Uterus (tissue), 4 donors: ENCODE data around the gene SSH2. TPM values are rescaled to one million over a fixed set of nuclear protein-coding genes. Genes with fewer than 3 reads are reported as not detected.

ENCODE experiments used
- DNase-seq, 2 donors: peaks; one replicate each; pipeline ENCODE4 v3.0.0-alpha.2; 2019 to 2020
- H3K27ac ChIP-seq, 2 donors: fragments of 200-600 bp; sonication (generic); 1 replicate in 1 of 2; 2 replicates in 1 of 2; pipeline ENCODE4 v1.5.1; 2016 to 2018
- H3K27me3 ChIP-seq, 2 donors: fragments of 200-600 bp; sonication (generic); one replicate each; pipeline ENCODE4 v1.5.1; 2018 to 2019; ENCODE audit warnings: control low read depth in 1 of 2
- H3K36me3 ChIP-seq, 2 donors: fragments of 200-600 bp; sonication (generic); one replicate each; pipeline ENCODE4 v1.5.1; 2019; ENCODE audit warnings: control low read depth in 1 of 2
- H3K4me1 ChIP-seq, 2 donors: fragments of 200-600 bp; sonication (generic); one replicate each; pipeline ENCODE4 v1.5.1; 2018 to 2019; ENCODE audit warnings: control low read depth in 1 of 2
- H3K4me3 ChIP-seq, 2 donors: fragments of 200-600 bp; sonication (generic); 1 replicate in 1 of 2; 2 replicates in 1 of 2; pipeline ENCODE4 v1.5.1; 2018 to 2019; ENCODE audit warnings: mild to moderate bottlenecking in 1 of 2
- H3K9me3 ChIP-seq, 2 donors: fragments of 200-600 bp; sonication (generic); one replicate each; pipeline ENCODE4 v1.5.1; 2019; ENCODE audit warnings: control low read depth in 1 of 2
- POLR2A ChIP-seq, 2 donors: fragments of 450-650 bp; IDR thresholded peaks; one replicate each; pipeline ENCODE4 v1.6.1; 2016; ENCODE audit warnings: antibody characterized with exemption in 2 of 2, mild to moderate bottlenecking in 1 of 2, moderate library complexity in 1 of 2
- intact Hi-C: fragments of 100-400 bp; cut with DNase I; formaldehyde crosslinking; loops from one replicate; pipeline ENCODE4 v1.15.1; 2023; ENCODE audit warnings: low total_unique reads
- total RNA-seq, 4 donors: library from RNA; depleted of rRNA in 3 of 4; stranded (reverse); fragments of >200 nt in 3 of 4; gene quantifications; one replicate each; pipeline versions ENCODE4 v1.1.0 to v1.2.4, GENCODE V29; 2014 to 2023
- TF ChIP-seq, protein P1 (sequence below), 4 experiments: fragments of 200-600 bp in 2 of 4; fragments of 450-650 bp in 2 of 4; sonication (generic) in 2 of 4; IDR thresholded peaks; one replicate each; pipeline ENCODE4 v1.5.1; 2016 to 2019; ENCODE audit warnings: antibody characterized with exemption in 4 of 4, mild to moderate bottlenecking in 2 of 4, moderate library complexity in 1 of 4
- donor health status: DM: yes; HTN: yes; CAD: no.

Gene SSH2
- total RNA-seq, 4 donors from 2014 or later: 6.9 to 36.9 (median 11.5) TPM

DNA sequence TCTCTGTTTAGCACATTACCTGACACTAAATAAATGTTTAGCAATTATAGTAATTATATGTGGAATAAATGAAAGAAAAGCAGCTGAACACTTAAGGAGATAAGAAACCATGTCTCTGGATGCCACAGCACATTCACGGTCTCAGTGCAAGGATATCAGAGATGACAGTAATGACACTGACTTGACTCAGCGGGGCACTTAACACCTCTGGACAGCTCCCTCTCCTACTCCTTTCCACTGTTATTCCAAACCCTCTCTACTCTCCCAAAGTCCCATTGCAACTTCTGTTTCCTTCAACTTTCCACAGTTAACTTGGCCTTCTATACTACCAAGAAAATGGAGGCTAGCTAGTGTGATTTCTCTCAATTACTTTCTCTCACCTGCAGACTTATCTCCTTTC is 214.3 kb downstream of the SSH2 start:
- Histone ChIP-seq H3K36me3 (no peaks in the 10 kb centered on the region), H3K4me1 (no peaks in the 10 kb centered on the region), H3K27me3 (no peaks in the 10 kb centered on the region), H3K4me3 (no peak overlapping the region), H3K9me3 (no peaks in the 10 kb centered on the region), H3K27ac (no peak overlapping the region)
- no peak for TF ChIP-seq POLR2A (IDR thresholded peaks at IDR 0.05)
- TF ChIP-seq, protein P1, sequence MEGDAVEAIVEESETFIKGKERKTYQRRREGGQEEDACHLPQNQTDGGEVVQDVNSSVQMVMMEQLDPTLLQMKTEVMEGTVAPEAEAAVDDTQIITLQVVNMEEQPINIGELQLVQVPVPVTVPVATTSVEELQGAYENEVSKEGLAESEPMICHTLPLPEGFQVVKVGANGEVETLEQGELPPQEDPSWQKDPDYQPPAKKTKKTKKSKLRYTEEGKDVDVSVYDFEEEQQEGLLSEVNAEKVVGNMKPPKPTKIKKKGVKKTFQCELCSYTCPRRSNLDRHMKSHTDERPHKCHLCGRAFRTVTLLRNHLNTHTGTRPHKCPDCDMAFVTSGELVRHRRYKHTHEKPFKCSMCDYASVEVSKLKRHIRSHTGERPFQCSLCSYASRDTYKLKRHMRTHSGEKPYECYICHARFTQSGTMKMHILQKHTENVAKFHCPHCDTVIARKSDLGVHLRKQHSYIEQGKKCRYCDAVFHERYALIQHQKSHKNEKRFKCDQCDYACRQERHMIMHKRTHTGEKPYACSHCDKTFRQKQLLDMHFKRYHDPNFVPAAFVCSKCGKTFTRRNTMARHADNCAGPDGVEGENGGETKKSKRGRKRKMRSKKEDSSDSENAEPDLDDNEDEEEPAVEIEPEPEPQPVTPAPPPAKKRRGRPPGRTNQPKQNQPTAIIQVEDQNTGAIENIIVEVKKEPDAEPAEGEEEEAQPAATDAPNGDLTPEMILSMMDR (IDR thresholded peaks at IDR 0.05): no peak
- no peak for DNase-seq
- intact Hi-C loops: no loop called here

DNA sequence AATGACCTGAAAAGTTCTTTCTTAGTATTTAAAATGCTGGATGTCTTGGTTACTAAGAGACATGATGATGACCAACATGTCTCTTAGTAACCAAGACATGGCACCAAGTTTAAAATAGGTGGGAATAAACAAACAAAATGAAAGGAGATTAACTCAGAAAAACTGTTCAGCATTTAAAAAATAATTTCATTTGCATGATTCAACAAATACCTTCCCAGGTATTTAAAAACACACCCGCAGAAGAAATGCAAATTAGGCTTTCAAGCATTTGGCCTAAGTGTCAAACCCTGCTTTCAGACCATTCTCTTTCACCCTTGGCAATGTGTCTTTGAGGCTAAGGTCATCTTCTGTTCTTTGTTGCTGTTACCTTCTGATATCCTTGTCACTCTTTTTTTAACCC is 215.9 kb downstream of the SSH2 start:
- Histone ChIP-seq H3K4me3 (no peak overlapping the region), H3K27ac (no peak overlapping the region), H3K27me3 (no peaks in the 10 kb centered on the region), H3K9me3 (no peaks in the 10 kb centered on the region), H3K36me3 (no peaks in the 10 kb centered on the region), H3K4me1 (no peaks in the 10 kb centered on the region)
- no peak for TF ChIP-seq POLR2A (IDR thresholded peaks at IDR 0.05)
- TF ChIP-seq, protein P1 (IDR thresholded peaks at IDR 0.05): no peak
- intact Hi-C loops: no loop called here
- no peak for DNase-seq

GRCh38 chr17:29713626-29714025 is 216.4 kb downstream of the SSH2 start:
- intact Hi-C loops: no loop called here
- H3K4me1 ChIP-seq: no peaks in the 10 kb centered on the region

DNA sequence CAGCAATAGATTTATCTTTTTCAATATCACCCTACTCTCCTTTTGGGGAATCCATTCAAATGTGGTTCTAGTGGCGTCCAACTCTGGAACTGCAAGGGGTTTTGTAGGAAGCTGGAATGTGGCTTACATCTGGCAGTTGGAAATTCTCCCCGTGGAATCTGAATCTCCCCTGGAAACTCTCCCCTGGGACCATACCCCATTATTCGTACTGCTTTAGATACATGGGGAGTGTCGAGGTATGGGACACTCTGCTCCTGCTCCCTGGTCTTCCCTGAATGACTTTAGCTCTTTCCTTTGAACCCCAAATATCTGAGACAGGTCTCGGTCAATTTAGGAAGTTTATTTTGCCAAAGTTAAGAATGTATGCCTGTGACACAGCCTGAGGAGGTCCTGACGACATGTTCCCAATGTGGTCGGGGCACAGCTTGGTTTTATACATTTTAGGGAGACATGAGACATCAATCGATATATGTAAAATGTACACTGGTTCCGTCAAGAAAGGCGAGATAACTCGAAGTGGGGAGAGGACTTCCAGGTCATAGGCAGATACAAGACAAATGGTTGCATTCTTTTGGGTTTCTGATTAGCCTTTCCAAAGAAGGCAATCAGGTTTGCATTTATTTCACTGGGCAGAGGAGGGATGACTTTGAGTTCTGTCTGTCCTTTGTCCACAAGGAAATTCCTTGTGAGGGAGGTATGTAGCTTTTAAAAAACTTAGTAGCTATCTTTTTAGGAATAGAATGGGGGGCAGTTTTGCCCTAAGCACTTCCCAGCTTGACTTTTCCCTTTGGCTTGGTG is 218.2 kb downstream of the SSH2 start:
- Histone ChIP-seq H3K4me3 (no peak overlapping the region), H3K9me3 (no peaks in the 10 kb centered on the region), H3K27ac (peak overlapping the region in 1 of 2 donors; percentile 21), H3K36me3 (no peaks in the 10 kb centered on the region), H3K4me1 (no peaks in the 10 kb centered on the region), H3K27me3 (no peaks in the 10 kb centered on the region)
- no peak for DNase-seq
- intact Hi-C loops: no loop called here
- no peak for TF ChIP-seq POLR2A (IDR thresholded peaks at IDR 0.05)
- TF ChIP-seq, protein P1 (IDR thresholded peaks at IDR 0.05): no peak

More at GRCh38 chr17:29713626-29714025, 216.4 kb downstream of the SSH2 start:
- H3K36me3 ChIP-seq: no peaks in the 10 kb centered on the region
- H3K9me3 ChIP-seq: no peaks in the 10 kb centered on the region
- H3K27ac ChIP-seq: no peak overlapping the region
- no peak for DNase-seq
- no peaks in the 10 kb centered on the region for H3K27me3 ChIP-seq
- H3K4me3 ChIP-seq: no peak overlapping the region
- TF ChIP-seq, protein P1 (IDR thresholded peaks at IDR 0.05): no peak
- TF ChIP-seq POLR2A (IDR thresholded peaks at IDR 0.05): no peak

DNA sequence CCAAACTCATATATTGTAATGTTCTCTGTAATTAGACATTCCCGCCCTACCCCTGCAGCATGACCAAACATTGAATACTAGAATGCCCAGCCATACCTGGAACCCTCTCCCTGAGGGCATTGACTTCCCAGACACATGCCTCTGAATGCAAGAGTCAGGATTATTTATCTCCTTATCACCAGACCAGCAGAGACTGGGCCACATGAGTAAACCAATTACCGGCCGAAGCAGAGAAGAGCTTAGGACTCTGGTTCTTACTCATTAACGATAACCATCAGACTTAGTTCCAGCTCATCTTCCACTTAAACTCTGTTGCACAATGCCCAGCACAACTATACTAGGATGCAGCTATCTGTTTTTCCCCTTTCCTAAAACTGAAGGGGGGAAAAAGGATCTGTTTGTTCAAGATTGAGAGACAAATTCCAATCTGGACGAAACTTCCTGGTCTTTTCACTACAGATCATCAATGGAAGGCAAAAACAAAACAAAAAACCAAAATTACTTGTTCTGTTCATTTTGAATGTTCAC is 219.1 kb downstream of the SSH2 start:
- intact Hi-C loops: no loop called here
- H3K27me3 ChIP-seq: no peaks in the 10 kb centered on the region
- no peak for TF ChIP-seq POLR2A (IDR thresholded peaks at IDR 0.05)
- TF ChIP-seq, protein P1 (IDR thresholded peaks at IDR 0.05): no peak
- no peak overlapping the region for H3K4me3 ChIP-seq
- H3K27ac ChIP-seq: peak overlapping the region in 1 of 2 donors; percentile 21
- no peak for DNase-seq
- H3K4me1 ChIP-seq: no peaks in the 10 kb centered on the region
- H3K9me3 ChIP-seq: no peaks in the 10 kb centered on the region
- no peaks in the 10 kb centered on the region for H3K36me3 ChIP-seq
